Lower lobe of right lung (tissue), 2 donors: ENCODE results near the gene SLC17A9. TPM values are rescaled to one million over a fixed set of nuclear protein-coding genes. Genes with fewer than 3 reads are reported as not detected.

Experiments used
- ATAC-seq, 2 donors: fragments of 200-7000 bp; cut with Tn5 transposase; one replicate each; pipeline ENCODE4 v1.9.1; 2020 to 2022; ENCODE audit warnings: mild to moderate bottlenecking in 2 of 2, moderate library complexity in 2 of 2
- DNase-seq: peaks from one replicate; pipeline ENCODE4 v3.0.0-alpha.2; 2020
- H3K27ac ChIP-seq: fragments of 200-600 bp; one replicate; pipeline ENCODE4 v1.8.0; 2022
- H3K27me3 ChIP-seq: fragments of 200-600 bp; one replicate; pipeline ENCODE4 v1.8.0; 2022; ENCODE audit warnings: low read depth
- H3K36me3 ChIP-seq: fragments of 200-600 bp; one replicate; pipeline ENCODE4 v1.8.0; 2022; ENCODE audit warnings: mild to moderate bottlenecking
- H3K4me1 ChIP-seq: fragments of 200-600 bp; one replicate; pipeline ENCODE4 v1.8.0; 2022
- H3K4me3 ChIP-seq: fragments of 200-600 bp; one replicate; pipeline ENCODE4 v1.8.0; 2022; ENCODE audit warnings: mild to moderate bottlenecking
- H3K9me3 ChIP-seq: fragments of 200-600 bp; one replicate; pipeline ENCODE4 v1.8.0; 2022
- intact Hi-C: fragments of 100-400 bp; cut with DNase I; formaldehyde crosslinking; loops from one replicate; pipeline ENCODE4 v1.11.0; 2022
- total RNA-seq: library from RNA; stranded (reverse); fragmentation: NEBNext Ultra II Directional; extraction: Animal tissue kit (Norgen Biotek cat#: 25700); gene quantifications from one replicate; pipeline ENCODE4 v1.2.1, GENCODE V29; 2021
- TF ChIP-seq, protein P1 (sequence below): fragments of 200-600 bp; IDR thresholded peaks from one replicate; pipeline ENCODE4 v1.8.0; 2022; ENCODE audit warnings: antibody characterized with exemption, mild to moderate bottlenecking
- donor health status: DM: no; HTN: yes; CAD: no; lungs with severe emphysema.

Gene SLC17A9
- total RNA-seq, 1 donor from 2014 or later, result 10.4 TPM

DNA sequence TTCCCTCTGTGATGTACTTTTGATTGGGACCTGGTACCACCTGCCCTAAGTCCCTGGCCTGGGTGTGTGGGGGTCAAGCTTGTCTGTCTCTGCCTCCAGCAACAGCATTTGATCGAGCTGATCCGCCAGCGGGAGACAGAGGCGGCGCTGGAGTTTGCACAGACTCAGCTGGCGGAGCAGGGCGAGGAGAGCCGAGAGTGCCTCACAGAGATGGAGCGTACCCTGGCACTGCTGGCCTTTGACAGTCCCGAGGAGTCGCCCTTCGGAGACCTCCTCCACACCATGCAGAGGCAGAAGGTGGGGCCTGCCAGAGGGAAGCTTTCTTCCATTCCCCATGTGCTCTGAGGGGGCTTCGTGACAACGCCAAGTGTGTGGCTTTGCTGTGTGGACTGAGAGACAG lies 9.1 kb upstream of the SLC17A9 start:
- Histone ChIP-seq H3K4me1 (peaks cover 26% of the 10 kb centered on the region), H3K36me3 (peaks cover 73% of the 10 kb centered on the region), H3K27me3 (no peaks in the 10 kb centered on the region), H3K4me3 (no peak overlapping the region), H3K27ac (no peak overlapping the region), H3K9me3 (no peaks in the 10 kb centered on the region)
- peak; percentile 34 for DNase-seq
- ATAC-seq, result no peak
- intact Hi-C loops, result no loop called here
- TF ChIP-seq, protein P1, sequence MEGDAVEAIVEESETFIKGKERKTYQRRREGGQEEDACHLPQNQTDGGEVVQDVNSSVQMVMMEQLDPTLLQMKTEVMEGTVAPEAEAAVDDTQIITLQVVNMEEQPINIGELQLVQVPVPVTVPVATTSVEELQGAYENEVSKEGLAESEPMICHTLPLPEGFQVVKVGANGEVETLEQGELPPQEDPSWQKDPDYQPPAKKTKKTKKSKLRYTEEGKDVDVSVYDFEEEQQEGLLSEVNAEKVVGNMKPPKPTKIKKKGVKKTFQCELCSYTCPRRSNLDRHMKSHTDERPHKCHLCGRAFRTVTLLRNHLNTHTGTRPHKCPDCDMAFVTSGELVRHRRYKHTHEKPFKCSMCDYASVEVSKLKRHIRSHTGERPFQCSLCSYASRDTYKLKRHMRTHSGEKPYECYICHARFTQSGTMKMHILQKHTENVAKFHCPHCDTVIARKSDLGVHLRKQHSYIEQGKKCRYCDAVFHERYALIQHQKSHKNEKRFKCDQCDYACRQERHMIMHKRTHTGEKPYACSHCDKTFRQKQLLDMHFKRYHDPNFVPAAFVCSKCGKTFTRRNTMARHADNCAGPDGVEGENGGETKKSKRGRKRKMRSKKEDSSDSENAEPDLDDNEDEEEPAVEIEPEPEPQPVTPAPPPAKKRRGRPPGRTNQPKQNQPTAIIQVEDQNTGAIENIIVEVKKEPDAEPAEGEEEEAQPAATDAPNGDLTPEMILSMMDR, result no peak

DNA sequence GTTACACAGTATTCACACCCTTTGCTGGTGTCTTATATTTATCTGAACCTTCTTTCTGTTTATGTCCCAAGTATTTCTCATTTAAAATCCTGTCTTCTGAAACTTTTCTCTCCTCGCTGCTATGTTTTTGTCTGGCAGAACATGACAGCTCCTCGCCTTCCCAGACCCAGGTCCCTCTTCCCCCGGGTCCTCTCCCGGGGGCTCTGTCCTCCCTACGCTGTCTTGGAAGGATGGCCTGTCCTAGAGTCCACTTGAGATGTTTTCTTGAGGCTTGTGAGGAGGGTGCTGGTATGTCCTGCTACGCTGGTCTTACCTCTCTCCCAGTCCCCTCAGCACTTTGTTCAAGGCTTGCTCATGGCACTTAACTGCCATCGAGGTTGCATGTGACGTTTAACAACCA lies 8.3 kb upstream of the SLC17A9 start:
- TF ChIP-seq, protein P1, result no peak
- Histone ChIP-seq H3K27ac (no peak overlapping the region), H3K27me3 (no peaks in the 10 kb centered on the region), H3K4me3 (no peak overlapping the region), H3K4me1 (peaks cover 19% of the 10 kb centered on the region), H3K9me3 (no peaks in the 10 kb centered on the region), H3K36me3 (peaks cover 78% of the 10 kb centered on the region)
- peak; percentile 2 for DNase-seq
- intact Hi-C loops, result no loop called here
- ATAC-seq, result no peak

DNA sequence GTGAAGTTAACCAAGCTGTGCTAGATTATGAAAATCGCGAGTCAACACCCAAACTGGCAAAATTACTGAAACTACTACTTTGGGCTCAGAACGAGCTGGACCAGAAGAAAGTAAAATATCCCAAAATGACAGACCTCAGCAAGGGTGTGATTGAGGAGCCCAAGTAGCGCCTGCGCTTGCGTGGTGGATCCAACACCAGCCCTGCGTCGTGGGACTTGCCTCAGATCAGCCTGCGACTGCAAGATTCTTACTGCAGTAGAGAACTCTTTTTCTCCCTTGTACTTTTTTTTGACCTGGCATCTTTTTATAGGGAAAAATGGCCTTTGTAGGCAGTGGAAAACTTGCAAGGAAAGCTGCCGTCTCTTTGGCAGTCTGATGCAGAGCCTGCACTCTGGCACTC lies 7.8 kb upstream of the SLC17A9 start:
- TF ChIP-seq, protein P1, result no peak
- Histone ChIP-seq H3K27me3 (no peaks in the 10 kb centered on the region), H3K27ac (no peak overlapping the region), H3K4me1 (peaks cover 13% of the 10 kb centered on the region), H3K4me3 (no peak overlapping the region), H3K36me3 (peaks cover 84% of the 10 kb centered on the region), H3K9me3 (no peaks in the 10 kb centered on the region)
- intact Hi-C loops, result no loop called here
- DNase-seq (no peak), ATAC-seq (no peak)

DNA sequence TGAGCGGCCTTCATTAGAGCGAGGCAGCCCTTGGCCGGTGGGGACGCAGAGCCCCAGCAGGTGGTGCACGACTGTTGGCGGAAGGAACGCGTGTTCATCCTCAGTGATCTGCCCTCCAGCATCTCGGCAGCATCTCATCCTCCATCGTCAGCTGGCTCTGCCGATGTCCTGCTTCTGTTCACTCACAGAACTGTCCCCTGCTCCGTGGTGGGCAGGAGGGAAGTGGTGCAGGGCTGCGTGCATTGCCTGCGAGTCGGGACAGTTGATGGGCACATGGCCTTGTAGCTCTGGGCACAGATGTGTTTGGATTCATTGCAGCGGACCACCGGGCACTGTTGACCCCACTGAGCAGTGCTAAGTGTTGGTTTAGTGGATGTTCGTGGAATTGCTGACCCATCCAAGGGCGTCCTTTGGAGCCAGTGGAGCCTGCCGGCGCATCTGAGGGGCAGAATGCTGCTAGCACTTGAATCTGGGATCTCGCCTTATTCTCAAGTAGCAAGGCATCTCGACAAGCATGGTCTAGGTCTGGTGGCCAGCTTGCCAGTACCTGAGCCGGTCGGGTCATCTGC lies 6.7 kb upstream of the SLC17A9 start:
- peak; percentile 22 for DNase-seq
- no peak for ATAC-seq
- Histone ChIP-seq H3K27ac (no peak overlapping the region), H3K27me3 (no peaks in the 10 kb centered on the region), H3K9me3 (no peaks in the 10 kb centered on the region), H3K36me3 (peaks cover 91% of the 10 kb centered on the region), H3K4me1 (peaks cover 5% of the 10 kb centered on the region), H3K4me3 (no peak overlapping the region)
- intact Hi-C loops, result no loop called here
- TF ChIP-seq, protein P1, result no peak

DNA sequence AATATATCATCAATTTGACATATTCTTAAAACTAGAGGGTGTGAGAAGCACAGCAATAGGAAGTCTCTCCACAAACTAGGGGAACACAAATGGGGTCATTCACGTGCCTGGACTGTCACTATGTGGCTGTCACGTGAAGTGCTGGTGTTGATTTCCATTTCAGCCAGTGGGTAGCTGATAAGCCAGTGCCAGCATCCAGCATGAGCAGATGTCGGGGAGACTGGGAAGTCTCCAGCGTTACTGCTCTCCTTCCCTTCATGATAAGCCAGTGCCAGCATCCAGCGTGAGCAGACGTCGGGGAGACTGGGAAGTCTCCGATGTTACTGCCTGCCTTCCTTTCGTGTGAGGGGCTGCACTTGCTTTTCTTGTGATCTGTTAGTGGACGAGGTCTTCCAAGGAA lies 5.6 kb upstream of the SLC17A9 start:
- DNase-seq (no peak), ATAC-seq (no peak)
- Histone ChIP-seq H3K4me1 (peaks cover 2% of the 10 kb centered on the region), H3K27ac (no peak overlapping the region), H3K9me3 (no peaks in the 10 kb centered on the region), H3K36me3 (peaks cover 82% of the 10 kb centered on the region), H3K4me3 (no peak overlapping the region), H3K27me3 (no peaks in the 10 kb centered on the region)
- TF ChIP-seq, protein P1, result no peak
- intact Hi-C loops, result no loop called here
